Body of pancreas (tissue), 4 donors: ENCODE results near the gene KIF1B. TPM values are rescaled to one million over a fixed set of nuclear protein-coding genes. Genes with fewer than 3 reads are reported as not detected.

ENCODE experiments used
- ATAC-seq: fragments of 150-250 bp; one replicate; pipeline ENCODE4 v1.9.1; 2016
- DNase-seq, 4 donors: peaks; one replicate each; pipeline ENCODE4 v3.0.0-alpha.2; 2019
- H3K27ac ChIP-seq, 4 donors: fragments of 200-600 bp; sonication (generic); 1 replicate in 3 of 4; 2 replicates in 1 of 4; pipeline versions ENCODE4 v1.5.1 to v1.6.1; 2016 to 2019; ENCODE audit warnings: mild to moderate bottlenecking in 1 of 4, mixed read lengths in 1 of 4, moderate library complexity in 1 of 4
- H3K27me3 ChIP-seq, 2 donors: fragments of 200-600 bp; sonication (generic); one replicate each; pipeline ENCODE4 v1.6.0; 2016; ENCODE audit warnings: mild to moderate bottlenecking in 1 of 2
- H3K36me3 ChIP-seq, 2 donors: fragments of 200-600 bp; sonication (generic); replicated peaks in 1 of 2; 2 replicates each; pipeline ENCODE4 v1.5.1; 2016; ENCODE audit warnings: low read depth in 2 of 2; ENCODE audit not compliant: insufficient read depth in 1 of 2
- H3K4me1 ChIP-seq: fragments of 200-600 bp; sonication (generic); one replicate; pipeline ENCODE4 v1.6.0; 2016
- H3K4me3 ChIP-seq, 2 donors: fragments of 200-600 bp; sonication (generic); 1 replicate in 1 of 2; 2 replicates in 1 of 2; pipeline ENCODE4 v1.5.1; 2016 to 2019
- H3K9me3 ChIP-seq, 3 donors: fragments of 200-600 bp; sonication (generic); 1 replicate in 2 of 3; 2 replicates in 1 of 3; pipeline ENCODE4 v1.5.1; 2016
- CTCF ChIP-seq, 7 experiments: fragments of 450-650 bp in 4 of 7; fragments of 200-600 bp in 3 of 7; sonication (generic) in 3 of 7; IDR thresholded peaks; one replicate each; pipeline ENCODE4 v1.5.1; 2016 to 2019; ENCODE audit warnings: antibody characterized with exemption in 7 of 7
- POLR2A ChIP-seq, 3 donors: fragments of 450-650 bp; IDR thresholded peaks; one replicate each; pipeline ENCODE4 v1.6.1; 2016; ENCODE audit warnings: antibody characterized with exemption in 3 of 3, mild to moderate bottlenecking in 2 of 3
- WGBS, 2 donors: methylation state at CpG; one replicate each; pipeline ENCODE4 v1.1.5; 2017; 5-methylcytosine and 5-hydroxymethylcytosine counted together
- intact Hi-C: fragments of 100-400 bp; cut with DNase I; formaldehyde crosslinking; loops from one replicate; pipeline ENCODE4 v1.15.1; 2023
- total RNA-seq, 2 donors: library from RNA; depleted of rRNA; stranded (reverse); fragments of >200 nt; gene quantifications; one replicate each; pipeline ENCODE4 v1.1.0, GENCODE V29; 2016

Gene KIF1B
- total RNA-seq, 2 donors from 2014 or later = 39.2 to 46.8 TPM

GRCh38 chr1:10225573-10225972 is 15.2 kb downstream of the KIF1B start:
- TF ChIP-seq POLR2A (IDR thresholded peaks at IDR 0.05) (no peak), CTCF (IDR thresholded peaks at IDR 0.05) (no peak)
- Histone ChIP-seq H3K27ac (no peak overlapping the region), H3K9me3 (no peaks in the 10 kb centered on the region), H3K36me3 (no peaks in the 10 kb centered on the region), H3K27me3 (no peaks in the 10 kb centered on the region), H3K4me1 (peaks cover 17% of the 10 kb centered on the region), H3K4me3 (no peak overlapping the region)
- 79 to 92% methylated on average over 1 of the region's 1 CpG for WGBS, 2 donors
- DNase-seq = no peak
- intact Hi-C loops = no loop called here
- ATAC-seq = no peak

GRCh38 chr1:10228528-10228927 is 18.2 kb downstream of the KIF1B start:
- H3K27ac ChIP-seq = no peak overlapping the region
- H3K27me3 ChIP-seq = no peaks in the 10 kb centered on the region
- DNase-seq (no peak), ATAC-seq (no peak)
- no peak overlapping the region for H3K4me3 ChIP-seq
- intact Hi-C loops = no loop called here
- TF ChIP-seq CTCF (IDR thresholded peaks at IDR 0.05) = no peak
- TF ChIP-seq POLR2A (IDR thresholded peaks at IDR 0.05) = no peak
- H3K9me3 ChIP-seq = no peaks in the 10 kb centered on the region
- 73 to 85% methylated on average over 2 of the region's 2 CpGs for WGBS, 2 donors
- peaks cover 17% of the 10 kb centered on the region for H3K4me1 ChIP-seq
- no peaks in the 10 kb centered on the region for H3K36me3 ChIP-seq

- no peak overlapping the region for H3K27ac ChIP-seq
- DNase-seq = no peak
- no peaks in the 10 kb centered on the region for H3K36me3 ChIP-seq
- 90 to 93% methylated on average over 5 of the region's 5 CpGs for WGBS, 2 donors
- H3K9me3 ChIP-seq = no peaks in the 10 kb centered on the region
- H3K4me1 ChIP-seq = peaks cover 16% of the 10 kb centered on the region
- intact Hi-C loops = no loop called here
- no peaks in the 10 kb centered on the region for H3K27me3 ChIP-seq
- no peak for ATAC-seq
- TF ChIP-seq CTCF (IDR thresholded peaks at IDR 0.05) = no peak
- no peak for TF ChIP-seq POLR2A (IDR thresholded peaks at IDR 0.05)
- H3K4me3 ChIP-seq = no peak overlapping the region
Observed at GRCh38 chr1:10229903-10230302, 19.5 kb downstream of the KIF1B start.

GRCh38 chr1:10232163-10232562 is 21.8 kb downstream of the KIF1B start:
- Histone ChIP-seq H3K9me3 (no peaks in the 10 kb centered on the region), H3K27me3 (no peaks in the 10 kb centered on the region), H3K36me3 (no peaks in the 10 kb centered on the region), H3K27ac (no peak overlapping the region), H3K4me1 (peaks cover 15% of the 10 kb centered on the region), H3K4me3 (no peak overlapping the region)
- intact Hi-C loops = no loop called here
- ATAC-seq (no peak), DNase-seq (no peak)
- WGBS, 2 donors = 64 to 74% methylated on average over 5 of the region's 5 CpGs
- TF ChIP-seq CTCF (IDR thresholded peaks at IDR 0.05) (no peak), POLR2A (IDR thresholded peaks at IDR 0.05) (no peak)

GRCh38 chr1:10236405-10237156 is 26.2 kb downstream of the KIF1B start:
- intact Hi-C loops = no loop called here
- Histone ChIP-seq H3K36me3 (no peaks in the 10 kb centered on the region), H3K27ac (no peak overlapping the region), H3K9me3 (no peaks in the 10 kb centered on the region), H3K4me1 (peaks cover 7% of the 10 kb centered on the region), H3K27me3 (no peaks in the 10 kb centered on the region), H3K4me3 (no peak overlapping the region)
- 81 to 90% methylated on average over 2 of the region's 2 CpGs for WGBS, 2 donors
- DNase-seq = no peak
- TF ChIP-seq POLR2A (IDR thresholded peaks at IDR 0.05) = no peak
- no peak for TF ChIP-seq CTCF (IDR thresholded peaks at IDR 0.05)
- no peak for ATAC-seq
